Activated naive CD8-positive, alpha-beta T cell treated with anti-CD3 and anti-CD28 coated beads, Interleukin-2, amount 10 ng/mL, durations not matched to agents 7 days and 5 days (primary cell): ENCODE measurements around the gene TARBP1. TPM values are rescaled to one million over a fixed set of nuclear protein-coding genes. Genes with fewer than 3 reads are reported as not detected.

Source experiments
- ATAC-seq: fragments of 150-1000 bp; cut with Tn5 transposase; one replicate; pipeline ENCODE4 v1.10.0; 2021; ENCODE audit warnings: low read depth, moderate library complexity
- POLR2A ChIA-PET: fragments of 350-600 bp; sonication (Branson Sonifier 250); formaldehyde crosslinking; loops from one replicate; lab custom pipeline; 2021; ENCODE audit warnings: antibody characterized with exemption; lab: Charles Lee
- DNase-seq: peaks from one replicate; pipeline ENCODE4 v3.0.0; 2021
- H3K27ac Mint-ChIP-seq: one replicate; pipeline ENCODE4 v1.8.0; 2022; ENCODE audit warnings: mild to moderate bottlenecking, mixed read lengths
- H3K27me3 Mint-ChIP-seq: one replicate; pipeline ENCODE4 v1.8.0; 2022; ENCODE audit warnings: mild to moderate bottlenecking, moderate library complexity, mixed read lengths
- H3K36me3 Mint-ChIP-seq: one replicate; pipeline ENCODE4 v1.8.0; 2021; ENCODE audit warnings: mild to moderate bottlenecking, mixed read lengths
- H3K4me1 Mint-ChIP-seq: one replicate; pipeline ENCODE4 v1.8.0; 2021; ENCODE audit warnings: mixed read lengths
- H3K4me3 Mint-ChIP-seq: one replicate; pipeline ENCODE4 v1.8.0; 2022; ENCODE audit warnings: mild to moderate bottlenecking, moderate library complexity, mixed read lengths
- H3K9me3 Mint-ChIP-seq: one replicate; pipeline ENCODE4 v1.8.0; 2021; ENCODE audit warnings: mixed read lengths
- total RNA-seq, 2 experiments: library from RNA; stranded (reverse); gene quantifications; one replicate each; pipeline ENCODE4 v1.2.3, GENCODE V29; 2021

Gene TARBP1
- total RNA-seq, 2 experiments from 2014 or later = 39.6 to 42.9 TPM

DNA sequence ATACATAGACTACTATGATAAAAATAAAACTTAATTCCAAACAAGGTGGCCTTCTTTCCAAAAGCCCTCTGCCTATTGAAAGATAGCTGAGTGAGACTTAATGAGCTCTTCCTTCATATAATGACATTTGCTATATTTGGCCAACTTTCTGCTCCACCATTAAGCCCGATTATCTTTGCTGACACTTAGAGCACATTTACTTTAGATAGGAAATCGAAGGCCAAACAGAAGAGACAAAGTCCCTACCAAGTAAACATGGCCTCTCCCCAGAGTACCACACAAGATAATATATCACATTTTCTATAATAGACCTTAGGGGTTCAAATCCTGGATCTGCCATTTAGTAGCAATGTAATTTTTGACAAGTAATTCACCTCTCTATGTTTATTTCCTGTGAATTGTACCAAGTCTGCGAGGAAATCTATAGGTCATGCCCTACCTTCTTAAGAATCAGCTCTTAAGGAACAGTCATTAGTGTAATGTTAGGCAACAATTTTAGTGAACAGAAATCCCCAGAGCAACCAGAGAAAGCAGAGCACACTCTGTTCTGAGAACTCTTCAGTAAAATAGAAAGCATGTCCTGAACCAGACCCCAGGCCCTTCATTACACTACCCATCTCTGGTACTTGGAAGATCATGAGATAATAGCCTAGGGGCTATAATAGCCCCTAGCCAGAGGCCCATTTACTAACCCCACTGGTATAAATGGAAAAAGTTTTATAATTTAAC lies 123.0 kb downstream of the TARBP1 start:
- POLR2A ChIA-PET = interaction anchor here (1.2 to 2.4 kb wide), 3 partner anchors 15 to 41 kb away, joined by 3 to 17 read pairs (median 4); partner anchors contain the start of gene COA6
- no peak overlapping the region for H3K4me3 Mint-ChIP-seq
- peaks cover 1% of the 10 kb centered on the region for H3K9me3 Mint-ChIP-seq
- H3K36me3 Mint-ChIP-seq = peaks cover 10% of the 10 kb centered on the region
- H3K27me3 Mint-ChIP-seq = peaks cover 20% of the 10 kb centered on the region
- no peak overlapping the region for H3K27ac Mint-ChIP-seq
- ATAC-seq (no peak), DNase-seq (no peak)
- H3K4me1 Mint-ChIP-seq = peaks cover 6% of the 10 kb centered on the region

DNA sequence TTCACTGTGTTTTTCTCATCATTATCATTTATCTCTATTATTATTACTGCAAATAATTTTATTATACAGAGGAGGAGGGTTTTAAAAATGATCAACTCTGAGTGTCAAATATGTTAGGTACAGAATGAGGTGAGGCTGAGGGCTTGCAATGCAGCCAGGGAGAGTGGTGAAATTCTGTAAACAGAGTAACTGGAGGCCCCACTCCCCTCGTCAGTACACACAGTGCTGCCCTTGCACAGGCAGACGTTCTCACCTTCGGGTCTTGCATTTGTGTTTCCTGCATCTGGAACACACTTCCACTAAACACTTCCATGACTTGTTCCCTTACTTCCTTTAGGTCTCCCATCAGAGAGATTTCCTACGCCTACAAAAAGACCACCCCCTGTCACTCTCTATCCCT lies 130.0 kb downstream of the TARBP1 start:
- H3K4me1 Mint-ChIP-seq = peaks cover 1% of the 10 kb centered on the region
- H3K36me3 Mint-ChIP-seq = peaks cover 2% of the 10 kb centered on the region
- H3K27ac Mint-ChIP-seq = no peak overlapping the region
- DNase-seq (no peak), ATAC-seq (no peak)
- H3K27me3 Mint-ChIP-seq = peaks cover 17% of the 10 kb centered on the region
- H3K9me3 Mint-ChIP-seq = no peaks in the 10 kb centered on the region
- H3K4me3 Mint-ChIP-seq = no peak overlapping the region
- POLR2A ChIA-PET = no interaction called here

DNA sequence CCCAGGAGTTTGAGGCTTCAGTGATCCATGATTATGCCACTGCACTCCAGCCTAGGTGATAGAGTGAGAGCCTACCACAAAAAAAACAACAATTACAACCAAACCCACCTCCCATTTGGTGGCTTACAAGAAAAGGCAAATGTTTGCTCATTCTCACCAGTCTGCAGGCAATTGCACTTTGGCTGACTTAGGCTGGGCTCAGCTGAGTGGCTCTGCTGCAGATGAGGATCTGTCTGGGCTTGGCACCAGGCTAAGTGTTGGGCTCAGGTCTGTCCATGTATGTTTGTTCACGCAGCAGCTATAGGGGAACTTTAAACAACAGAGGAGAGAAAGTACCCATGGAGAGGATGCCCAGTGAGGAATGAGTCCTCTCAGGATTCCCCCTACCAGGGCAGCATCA lies 133.7 kb downstream of the TARBP1 start:
- peaks cover 1% of the 10 kb centered on the region for H3K4me1 Mint-ChIP-seq
- H3K27me3 Mint-ChIP-seq = peaks cover 4% of the 10 kb centered on the region
- peaks cover under 1% of the 10 kb centered on the region for H3K9me3 Mint-ChIP-seq
- peaks cover 4% of the 10 kb centered on the region for H3K36me3 Mint-ChIP-seq
- H3K27ac Mint-ChIP-seq = no peak overlapping the region
- no peak overlapping the region for H3K4me3 Mint-ChIP-seq
- DNase-seq (no peak), ATAC-seq (no peak)
- POLR2A ChIA-PET = no interaction called here

DNA sequence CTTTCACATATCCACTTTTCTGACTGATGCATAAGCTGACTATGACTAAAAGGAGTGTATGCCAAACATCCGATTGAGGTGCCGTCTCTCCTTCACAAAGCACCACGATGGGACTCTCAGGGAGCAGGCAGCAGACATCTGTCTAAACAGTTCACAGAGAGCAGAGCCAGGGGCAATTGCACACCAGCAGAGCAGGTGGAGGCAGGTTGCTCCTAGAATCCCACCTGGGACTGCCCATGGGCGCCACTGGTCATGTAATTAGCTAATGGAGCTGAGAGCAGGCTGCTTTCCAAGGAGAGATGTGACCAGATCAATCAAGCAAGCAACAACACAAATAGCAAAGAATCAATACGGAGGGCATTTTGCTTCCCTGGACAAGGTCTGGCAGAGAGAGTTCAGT lies 136.2 kb downstream of the TARBP1 start:
- Mint-ChIP-seq H3K27me3 (peaks cover 12% of the 10 kb centered on the region), H3K9me3 (peaks cover 1% of the 10 kb centered on the region), H3K4me3 (no peak overlapping the region), H3K27ac (no peak overlapping the region), H3K4me1 (peaks cover 1% of the 10 kb centered on the region), H3K36me3 (peaks cover 4% of the 10 kb centered on the region)
- ATAC-seq (no peak), DNase-seq (no peak)
- POLR2A ChIA-PET = no interaction called here

Other genes with a start within 250 kb of the TARBP1 start
- 10 to 100 TPM; 27.6 to 32.0 TPM for gene COA6, start 105.7 kb downstream of the TARBP1 start, total RNA-seq
- gene IRF2BP2, start 131.0 kb upstream of the TARBP1 start, total RNA-seq = 100 to 1,000 TPM; 116 to 118 TPM